KOPT-K1 (cell line): ENCODE results near the gene RNASE12.

Experiments used
- H3K27ac ChIP-seq: fragments of 200-600 bp; sonication (generic); 2 replicates; pipeline ENCODE4 v1.5.1; 2016; ENCODE audit warnings: antibody characterized with exemption, mild to moderate bottlenecking, low read depth, low read length; ENCODE audit not compliant: poor library complexity, severe bottlenecking
- H3K36me3 ChIP-seq: fragments of 200-600 bp; sonication (generic); 2 replicates; pipeline ENCODE4 v1.5.1; 2017; ENCODE audit warnings: antibody characterized with exemption, mild to moderate bottlenecking, low read length, moderate library complexity; ENCODE audit not compliant: insufficient read depth
- H3K9me3 ChIP-seq: fragments of 200-600 bp; sonication (generic); 2 replicates; pipeline ENCODE4 v1.5.1; 2017; ENCODE audit warnings: antibody characterized with exemption, low read length, mild to moderate bottlenecking; ENCODE audit not compliant: insufficient read depth, poor library complexity, severe bottlenecking

Gene RNASE12

DNA sequence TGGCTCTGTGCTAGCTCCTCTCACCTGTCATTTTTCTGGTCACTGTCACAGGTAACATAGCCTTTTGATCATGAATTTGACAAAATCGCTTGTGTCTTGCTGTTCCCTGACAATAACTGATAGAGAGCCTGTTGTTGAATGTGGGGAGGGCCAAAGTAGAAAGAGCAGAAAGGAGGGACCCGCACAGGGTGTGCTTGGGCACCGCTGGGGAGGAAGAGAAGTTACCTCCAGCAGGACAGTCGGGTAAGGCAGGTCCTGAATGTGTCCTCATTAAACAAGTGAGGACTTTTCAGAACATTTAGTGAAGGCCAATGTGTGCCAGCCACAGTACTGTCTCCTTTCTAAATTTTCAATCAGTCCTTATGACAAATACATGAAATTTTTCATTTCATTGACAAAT lies at the start of gene RNASE12:
Gene RNASE12 (minus strand): TSS at position 142 of the 400 bp plus-strand sequence. CDS start 653 bp downstream, outside the sequence.
- Histone ChIP-seq H3K36me3 (no peaks in the 10 kb centered on the region), H3K27ac (no peak within 1 kb of the TSS), H3K9me3 (no peaks in the 10 kb centered on the region)

- Histone ChIP-seq H3K9me3 (no peaks in the 10 kb centered on the region), H3K36me3 (no peaks in the 10 kb centered on the region), H3K27ac (no peak overlapping the region)
These were observed 41.9 kb upstream of the RNASE12 start for GRCh38 chr14:20632831-20633691.

DNA sequence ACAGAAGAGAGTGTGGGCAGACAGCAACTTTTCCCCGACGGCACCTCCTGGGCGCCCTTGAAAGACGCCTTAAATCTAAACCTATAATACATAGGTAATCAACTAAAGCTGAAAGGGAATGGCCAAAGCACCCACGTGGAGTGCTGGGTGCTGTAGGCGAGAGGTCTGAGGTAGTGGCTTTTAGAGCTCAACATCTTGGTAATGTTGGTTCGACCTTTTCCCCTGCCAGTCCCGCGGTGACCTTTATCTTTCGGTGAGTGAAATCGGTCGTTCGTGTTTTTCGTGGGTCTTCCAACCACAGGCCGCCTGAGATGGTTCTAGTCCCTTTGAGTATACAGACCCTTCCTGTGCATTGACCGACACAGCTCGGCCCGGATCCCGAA lies 41.3 kb upstream of the RNASE12 start:
- Histone ChIP-seq H3K27ac (no peak overlapping the region), H3K9me3 (no peaks in the 10 kb centered on the region), H3K36me3 (no peaks in the 10 kb centered on the region)

GRCh38 chr14:20631880-20632389 lies 40.8 kb upstream of the RNASE12 start:
- no peak overlapping the region for H3K27ac ChIP-seq
- no peaks in the 10 kb centered on the region for H3K36me3 ChIP-seq

GRCh38 chr14:20631023-20631879 lies 40.1 kb upstream of the RNASE12 start:
- H3K27ac ChIP-seq: no peak overlapping the region
- no peaks in the 10 kb centered on the region for H3K9me3 ChIP-seq

More at GRCh38 chr14:20631880-20632389, 40.8 kb upstream of the RNASE12 start:
- H3K9me3 ChIP-seq: no peaks in the 10 kb centered on the region

DNA sequence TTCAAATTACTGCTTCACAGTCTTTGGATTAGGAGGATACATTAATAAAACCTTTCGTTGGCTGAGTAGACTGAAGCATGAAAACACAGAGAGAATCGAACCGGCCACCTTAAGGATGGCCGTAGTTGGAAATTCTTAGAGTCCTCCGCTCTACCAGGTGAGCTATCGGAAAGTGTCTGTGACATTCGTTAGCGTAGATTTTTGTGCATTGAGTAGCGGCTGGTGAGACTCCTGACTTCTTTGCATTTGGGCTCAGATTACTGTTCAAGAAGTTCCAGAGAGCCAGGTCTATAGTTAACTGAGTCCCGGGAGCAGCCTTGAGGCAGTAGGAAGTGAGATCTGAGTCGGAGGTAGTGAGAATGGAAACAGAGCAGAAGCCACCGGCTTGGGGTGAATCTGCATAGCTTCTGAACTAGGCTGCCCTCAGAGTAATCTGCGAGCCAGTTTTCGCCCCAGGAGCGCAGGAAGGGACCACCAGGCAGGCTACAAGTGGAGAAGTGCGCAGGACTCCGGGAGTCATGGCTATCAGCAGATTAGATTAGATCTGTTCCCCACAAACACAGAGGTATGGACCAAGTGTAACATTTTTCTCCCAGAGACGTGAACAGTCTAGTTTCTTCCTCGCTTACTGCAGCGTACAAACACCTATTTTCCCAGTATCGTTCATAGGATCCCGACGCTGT lies 39.3 kb upstream of the RNASE12 start:
- Histone ChIP-seq H3K27ac (no peak overlapping the region), H3K9me3 (peaks cover 2% of the 10 kb centered on the region), H3K36me3 (no peaks in the 10 kb centered on the region)

More at GRCh38 chr14:20631023-20631879, 40.1 kb upstream of the RNASE12 start:
- H3K36me3 ChIP-seq: no peaks in the 10 kb centered on the region

DNA sequence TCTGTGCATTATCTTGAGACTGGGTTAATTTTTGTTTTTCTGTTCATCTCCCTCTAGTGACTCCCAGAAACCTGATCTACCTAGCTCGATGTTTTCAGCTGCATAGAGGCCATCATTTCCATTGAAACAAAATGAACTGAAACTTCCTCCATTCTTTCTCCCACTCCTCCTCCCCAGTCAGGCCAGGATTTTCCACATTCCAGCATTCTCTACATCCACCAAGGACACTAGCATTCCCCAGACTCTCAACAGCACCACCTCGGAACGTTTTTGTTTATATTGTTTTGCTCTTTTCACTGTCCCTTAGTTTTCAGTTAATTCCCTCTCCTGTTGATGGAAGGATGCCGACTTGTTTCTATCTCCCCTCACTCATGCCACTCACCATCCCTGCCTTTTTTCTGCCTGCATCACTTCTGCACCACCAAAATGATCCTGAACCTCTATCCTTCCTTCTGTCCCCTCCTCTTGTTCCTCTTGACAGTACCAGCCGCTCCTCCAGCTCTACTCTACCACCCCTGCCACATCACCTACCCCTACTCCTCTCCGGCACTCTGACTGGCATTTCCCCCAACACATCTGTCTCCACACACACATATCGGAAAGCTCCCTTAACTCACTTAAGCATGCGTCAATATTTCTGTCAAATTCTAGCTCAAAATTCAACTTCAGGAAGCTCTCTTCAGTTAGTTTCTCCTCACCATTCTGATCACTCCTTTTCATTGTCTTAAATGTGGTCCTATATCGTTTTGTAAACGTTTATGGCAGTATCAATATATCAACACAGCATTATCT lies 37.1 kb upstream of the RNASE12 start:
- Histone ChIP-seq H3K36me3 (no peaks in the 10 kb centered on the region), H3K9me3 (peaks cover 16% of the 10 kb centered on the region), H3K27ac (no peak overlapping the region)

DNA sequence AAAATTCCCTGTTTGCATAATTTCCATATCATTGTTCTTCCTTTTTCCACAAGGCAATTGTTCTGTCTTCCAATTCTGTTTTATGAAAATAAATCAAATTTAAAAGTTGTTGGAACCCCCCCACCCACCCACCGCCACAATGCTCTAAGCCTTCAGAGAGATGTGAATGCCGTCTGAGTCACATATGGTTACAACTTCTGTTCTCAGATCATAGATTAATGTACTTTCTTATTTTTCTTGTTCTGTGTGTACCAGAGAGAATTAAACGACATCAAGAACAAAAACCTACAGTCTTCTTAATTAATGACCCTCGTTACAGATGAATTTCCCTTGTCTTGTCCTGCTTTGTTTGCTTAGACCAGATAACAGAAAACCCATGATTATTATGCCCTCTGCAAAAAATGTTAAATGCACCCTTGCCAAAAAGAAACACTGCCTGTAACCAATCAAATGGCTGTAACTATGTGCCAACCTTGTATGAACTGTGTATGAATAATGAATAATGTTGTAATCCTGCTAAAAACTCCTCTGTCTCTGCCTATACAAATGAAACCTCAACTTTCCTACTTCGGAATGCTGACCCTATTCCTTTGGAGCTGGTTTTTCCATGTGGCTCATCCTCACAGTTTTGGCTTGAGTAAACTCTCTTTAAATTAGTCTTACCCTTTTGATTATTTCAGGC lies 36.3 kb upstream of the RNASE12 start:
- Histone ChIP-seq H3K36me3 (no peaks in the 10 kb centered on the region), H3K27ac (no peak overlapping the region), H3K9me3 (peaks cover 16% of the 10 kb centered on the region)

- Histone ChIP-seq H3K9me3 (peaks cover 16% of the 10 kb centered on the region), H3K27ac (no peak overlapping the region), H3K36me3 (no peaks in the 10 kb centered on the region)
These were observed 35.1 kb upstream of the RNASE12 start for GRCh38 chr14:20626274-20626673.

- peaks cover 16% of the 10 kb centered on the region for H3K9me3 ChIP-seq
- no peaks in the 10 kb centered on the region for H3K36me3 ChIP-seq
- no peak overlapping the region for H3K27ac ChIP-seq
These were observed 33.4 kb upstream of the RNASE12 start for GRCh38 chr14:20624495-20625070.

GRCh38 chr14:20623798-20624197 lies 32.6 kb upstream of the RNASE12 start:
- H3K27ac ChIP-seq: no peak overlapping the region
- peaks cover 16% of the 10 kb centered on the region for H3K9me3 ChIP-seq
- no peaks in the 10 kb centered on the region for H3K36me3 ChIP-seq

DNA sequence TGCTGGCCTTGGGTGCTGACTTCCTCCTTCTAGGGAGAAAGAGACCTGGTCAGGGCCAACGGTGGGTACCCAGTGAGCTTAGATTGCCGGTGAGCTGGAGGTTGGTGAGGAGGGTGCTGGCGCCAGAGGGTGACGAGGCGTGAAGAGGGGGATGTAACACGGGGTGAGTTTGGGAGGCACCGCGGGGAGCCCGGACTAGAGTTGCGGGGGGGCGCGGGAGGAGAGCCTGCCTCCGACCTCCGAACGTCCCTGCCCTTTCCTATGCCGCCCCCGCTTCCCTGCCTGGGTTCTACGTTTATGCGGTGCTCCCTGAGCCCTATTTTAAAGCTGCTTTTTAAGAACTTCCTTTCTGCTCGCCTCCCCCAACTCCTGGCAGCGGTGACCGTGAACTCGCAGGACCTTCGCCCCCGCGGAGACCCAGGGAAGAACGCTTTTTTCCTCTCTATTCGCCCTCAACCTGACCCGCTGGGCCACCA lies 31.7 kb upstream of the RNASE12 start:
- H3K27ac ChIP-seq: no peak overlapping the region
- no peaks in the 10 kb centered on the region for H3K36me3 ChIP-seq
- peaks cover 16% of the 10 kb centered on the region for H3K9me3 ChIP-seq

DNA sequence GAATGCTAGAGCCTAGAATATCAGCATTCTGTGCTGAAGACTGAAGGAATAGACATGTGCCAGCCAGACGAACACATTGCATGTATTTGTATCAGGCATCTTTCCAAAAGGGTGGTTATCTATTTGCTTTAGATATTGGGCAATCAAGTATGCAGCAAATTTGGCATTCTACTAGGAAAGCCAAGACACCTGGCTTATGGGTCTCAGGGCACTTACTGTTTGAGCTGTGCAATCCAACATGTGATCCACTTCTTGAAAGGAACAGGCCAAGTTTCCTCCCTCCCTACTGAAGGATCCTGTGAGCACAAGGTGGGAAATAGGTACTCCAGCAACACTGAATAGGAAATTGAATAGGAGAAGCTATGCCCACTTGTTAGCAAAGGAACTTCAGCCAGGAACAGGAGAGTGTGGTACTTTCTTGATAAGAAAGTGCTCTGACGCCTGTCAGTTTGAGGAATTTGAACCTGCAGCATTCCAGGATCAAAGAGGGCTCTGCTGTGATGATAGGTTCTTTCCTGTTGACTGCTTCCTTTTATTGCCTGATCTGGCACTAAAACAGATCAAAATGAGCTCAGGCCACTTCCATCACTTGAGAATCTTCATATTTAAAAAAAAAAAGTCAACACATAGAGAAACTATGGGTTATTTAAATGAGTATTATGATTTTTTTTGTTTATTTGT lies 29.8 kb upstream of the RNASE12 start:
- Histone ChIP-seq H3K9me3 (peaks cover 16% of the 10 kb centered on the region), H3K27ac (no peak overlapping the region), H3K36me3 (no peaks in the 10 kb centered on the region)
